Activated CD4-positive, CD25-positive, alpha-beta regulatory T cell (primary cell): ENCODE measurements around the gene SNAPC2.
"Not testable (repeated sequence)": the region's sequence is repeated elsewhere in the genome, so short reads cannot be mapped to it uniquely, and the experiment has no call there.

Source experiments
- DNase-seq, 4 experiments: peaks; one replicate each; lab custom pipeline; 2025; lab: John Stamatoyannopoulos, UW

SNAPC2 gene

GRCh38 chr19:7933411-7933810 is 13.3 kb downstream of the SNAPC2 start:
- no peak for DNase-seq

GRCh38 chr19:7933828-7934725 is 13.9 kb downstream of the SNAPC2 start:
- no peak for DNase-seq

GRCh38 chr19:7934766-7935165 is 14.6 kb downstream of the SNAPC2 start:
- no peak for DNase-seq

- no peak for DNase-seq
Observed at GRCh38 chr19:7940841-7941240, 20.7 kb downstream of the SNAPC2 start.

- DNase-seq = no peak
Observed at GRCh38 chr19:7941895-7942596, 21.9 kb downstream of the SNAPC2 start.

GRCh38 chr19:7942981-7943443 is 22.9 kb downstream of the SNAPC2 start:
- DNase-seq = no peak

GRCh38 chr19:7943444-7944176 is 23.5 kb downstream of the SNAPC2 start, which contains the start of gene TIMM44:
TSS of gene TIMM44 (minus strand) at chr19:7943666. CDS start at chr19:7943651, 15 bp downstream.
- DNase-seq = peak; percentile 93 to 97 (median 94)

- peak; percentile 63 to 91 (median 72) for DNase-seq
Observed at GRCh38 chr19:7944177-7944761, 24.1 kb downstream of the SNAPC2 start.

GRCh38 chr19:7947939-7948338 is 27.8 kb downstream of the SNAPC2 start:
- no peak for DNase-seq

- no peak for DNase-seq
Observed at GRCh38 chr19:7953060-7953459, 32.9 kb downstream of the SNAPC2 start.

- DNase-seq = no peak
Observed at GRCh38 chr19:7953576-7953975, 33.4 kb downstream of the SNAPC2 start.

GRCh38 chr19:7955696-7956095 is 35.6 kb downstream of the SNAPC2 start:
- DNase-seq = no peak

- no peak for DNase-seq
Observed at GRCh38 chr19:7959211-7959610, 39.1 kb downstream of the SNAPC2 start.

- DNase-seq = not testable (repeated sequence)
Observed at GRCh38 chr19:7961082-7961481, 40.9 kb downstream of the SNAPC2 start.

- DNase-seq = no peak
Observed at GRCh38 chr19:7961920-7962626, 41.9 kb downstream of the SNAPC2 start.

GRCh38 chr19:7962644-7963268 is 42.6 kb downstream of the SNAPC2 start:
- no peak for DNase-seq

GRCh38 chr19:7963566-7963965 is 43.4 kb downstream of the SNAPC2 start:
- DNase-seq = no peak

GRCh38 chr19:7965259-7965841 is 45.2 kb downstream of the SNAPC2 start:
- DNase-seq = no peak

- no peak for DNase-seq
Observed at GRCh38 chr19:7965921-7966665, 46.0 kb downstream of the SNAPC2 start.
